ENCODE measurements around the gene ISG15. TPM values are rescaled to one million over a fixed set of nuclear protein-coding genes. Genes with fewer than 3 reads are reported as not detected.
"Not testable (repeated sequence)": the region's sequence is repeated elsewhere in the genome, so short reads cannot be mapped to it uniquely, and the experiment has no call there.

ISG15 gene
- total RNA-seq, 1 donor from 2014 or later, result 518 TPM

DNA sequence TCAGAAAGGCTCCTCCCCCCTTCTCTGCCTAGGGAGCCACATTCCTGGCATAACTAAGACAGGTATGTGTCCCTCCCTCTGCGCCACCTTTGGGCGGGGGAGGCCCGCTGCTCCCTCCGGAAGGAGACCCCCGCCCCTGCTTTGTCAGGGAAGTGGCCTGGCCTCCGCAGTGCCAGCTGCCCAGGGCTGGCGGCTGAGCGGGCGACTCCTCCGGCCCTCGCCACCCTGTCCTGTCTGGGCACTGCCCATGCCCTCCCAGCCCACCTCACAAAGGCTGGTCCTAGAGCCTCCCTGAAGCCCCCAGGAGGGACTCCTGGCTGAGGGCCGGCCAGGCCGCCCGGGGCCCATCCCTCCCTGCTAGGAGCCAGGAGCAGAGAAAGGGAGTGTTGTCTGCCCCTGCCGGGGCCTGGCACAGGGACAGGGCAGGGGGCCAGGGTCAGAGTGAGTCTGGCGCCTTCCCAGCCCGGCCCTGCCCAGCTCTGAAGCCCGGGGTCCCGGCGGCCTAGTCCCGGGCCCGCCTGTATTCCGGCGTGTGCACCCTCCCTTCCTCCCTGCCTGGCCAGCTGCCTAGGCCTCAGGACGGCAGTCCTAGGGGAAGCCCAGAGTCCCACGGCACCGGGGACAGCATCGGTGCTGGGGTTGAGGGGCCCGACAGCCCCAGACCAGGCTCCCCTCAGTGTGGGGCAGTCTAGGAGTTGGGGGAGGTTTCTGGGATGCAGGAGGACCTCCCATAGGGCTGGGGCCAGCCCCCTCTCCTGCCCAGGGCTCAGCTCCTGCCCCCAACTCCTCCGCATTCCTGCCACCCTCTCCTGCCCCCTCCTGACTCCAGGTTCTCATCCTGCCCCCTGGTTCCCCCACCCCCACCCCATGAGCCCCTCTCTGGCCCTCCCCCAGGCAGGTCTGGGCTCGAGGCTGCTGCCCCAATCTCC lies 11.7 kb downstream of the ISG15 start:
- DNase-seq (ENCODE audit: extremely low read depth, low read depth, low spot score), result no peak

DNA sequence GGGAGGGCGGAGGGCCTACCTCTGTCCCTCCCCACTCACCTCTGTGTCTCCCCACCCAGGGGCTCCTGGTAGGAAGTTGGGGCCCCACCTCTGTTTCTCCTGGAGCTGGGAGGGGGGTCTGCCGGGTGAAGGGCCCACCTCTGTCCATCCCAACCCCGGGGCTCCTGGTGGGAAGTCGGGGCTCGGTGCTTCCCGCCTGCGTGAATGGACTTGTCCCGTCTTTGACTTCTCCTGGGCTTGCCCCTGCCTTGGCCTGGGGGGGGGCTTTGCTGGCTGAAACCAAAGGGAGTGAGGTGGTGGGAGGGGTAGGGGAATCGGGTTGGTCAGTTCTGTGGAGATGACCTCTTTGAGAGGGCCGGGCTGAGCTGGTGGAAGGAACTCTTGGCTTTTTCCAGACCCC lies 12.4 kb downstream of the ISG15 start:
- no peak for DNase-seq (ENCODE audit: extremely low read depth, low read depth, low spot score)

DNA sequence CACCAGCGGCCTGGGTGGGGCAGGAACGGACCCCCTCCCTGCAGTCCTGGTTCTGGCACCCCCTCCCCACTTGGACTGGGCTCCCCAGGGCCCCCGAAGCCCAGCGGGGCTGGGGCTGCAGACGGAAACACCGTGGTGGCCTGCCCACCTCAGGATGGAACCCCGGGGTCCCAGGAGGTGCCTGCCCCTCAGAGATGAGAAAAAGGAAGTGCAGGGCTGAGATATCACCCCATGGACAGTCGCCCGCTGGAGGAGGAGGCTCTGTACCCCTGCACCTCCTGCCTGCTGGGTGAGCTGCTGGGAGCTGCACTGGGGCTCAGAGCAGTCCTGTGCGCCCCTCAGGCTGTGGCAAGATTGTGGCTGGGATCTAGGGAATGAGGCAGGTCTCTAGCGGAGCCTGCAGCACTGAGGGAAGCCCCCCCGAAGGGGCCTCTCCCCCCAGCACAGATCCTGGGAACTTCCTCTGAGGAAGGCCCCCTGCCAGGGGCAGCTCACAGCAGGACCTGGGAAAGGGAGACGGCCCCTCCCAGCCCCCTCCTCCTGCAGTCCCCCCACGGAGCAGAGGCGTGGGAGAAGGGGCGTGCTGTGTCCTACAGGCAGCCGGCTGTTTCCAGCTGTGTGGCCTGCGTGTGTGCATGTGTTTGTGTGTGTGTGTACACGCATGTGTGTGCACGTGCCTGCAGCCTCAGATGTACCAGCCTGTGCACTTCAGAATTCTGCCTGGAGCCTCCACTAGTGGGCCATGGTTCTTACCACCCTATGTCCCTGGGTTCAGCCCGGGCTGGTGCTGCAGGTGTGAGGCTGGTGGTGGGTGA lies 13.5 kb downstream of the ISG15 start:
- DNase-seq (ENCODE audit: extremely low read depth, low read depth, low spot score), result no peak

DNA sequence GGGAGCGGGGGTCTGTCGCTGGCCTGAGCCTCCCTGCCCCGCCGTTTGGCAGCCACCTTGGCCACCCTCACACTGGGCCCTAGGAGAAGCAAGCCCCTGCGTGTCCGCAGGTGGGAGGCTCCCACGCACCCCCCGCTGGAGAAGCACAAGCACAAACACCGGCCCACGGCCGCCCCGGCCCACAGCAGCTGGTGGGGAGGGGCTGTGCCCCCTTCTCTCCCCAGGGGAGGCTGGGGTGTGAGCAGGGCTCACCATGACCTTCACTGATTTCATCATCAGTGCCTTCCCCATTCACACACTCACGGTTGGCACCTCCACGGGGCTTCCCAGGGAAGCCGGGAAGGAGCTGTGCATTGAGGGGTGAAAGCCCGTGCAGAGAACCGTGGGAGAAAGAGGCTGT lies 14.5 kb downstream of the ISG15 start:
- no peak for DNase-seq (ENCODE audit: extremely low read depth, low read depth, low spot score)

DNA sequence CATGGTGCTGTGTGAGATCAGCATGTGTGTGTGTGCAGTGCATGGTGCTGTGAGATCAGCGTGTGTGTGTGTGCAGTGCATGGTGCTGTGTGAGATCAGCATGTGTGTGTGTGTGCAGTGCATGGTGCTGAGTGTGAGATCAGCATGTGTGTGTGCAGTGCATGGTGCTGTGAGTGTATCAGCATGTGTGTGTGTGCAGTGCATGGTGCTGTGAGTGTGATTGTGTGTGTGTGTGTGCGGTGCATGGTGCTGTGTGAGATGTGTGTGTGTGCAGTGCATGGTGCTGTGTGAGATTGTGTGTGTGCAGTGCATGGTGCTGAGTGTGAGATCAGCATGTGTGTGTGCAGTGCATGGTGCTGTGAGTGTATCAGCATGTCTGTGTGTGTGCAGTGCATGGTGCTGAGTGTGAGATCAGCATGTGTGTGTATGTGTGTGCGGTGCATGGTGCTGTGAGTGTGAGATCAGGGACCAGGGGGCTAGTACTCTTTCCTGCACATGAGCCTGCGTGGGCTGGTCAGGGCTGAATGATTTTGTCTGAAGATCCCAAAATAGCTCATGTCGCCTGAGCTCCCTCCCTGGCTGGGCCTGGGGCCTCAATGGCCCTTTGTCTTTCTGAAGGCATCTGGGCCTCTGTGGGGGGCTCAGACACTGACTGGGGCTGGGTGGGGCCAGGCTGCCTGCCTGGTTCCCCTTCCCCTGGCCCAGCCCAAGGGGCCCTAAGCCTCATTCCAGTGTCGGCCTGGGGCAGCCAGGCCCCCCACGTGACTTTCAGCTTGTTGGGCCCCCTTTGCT lies 17.8 kb downstream of the ISG15 start:
- DNase-seq (ENCODE audit: extremely low read depth, low read depth, low spot score), result not testable (repeated sequence)

DNA sequence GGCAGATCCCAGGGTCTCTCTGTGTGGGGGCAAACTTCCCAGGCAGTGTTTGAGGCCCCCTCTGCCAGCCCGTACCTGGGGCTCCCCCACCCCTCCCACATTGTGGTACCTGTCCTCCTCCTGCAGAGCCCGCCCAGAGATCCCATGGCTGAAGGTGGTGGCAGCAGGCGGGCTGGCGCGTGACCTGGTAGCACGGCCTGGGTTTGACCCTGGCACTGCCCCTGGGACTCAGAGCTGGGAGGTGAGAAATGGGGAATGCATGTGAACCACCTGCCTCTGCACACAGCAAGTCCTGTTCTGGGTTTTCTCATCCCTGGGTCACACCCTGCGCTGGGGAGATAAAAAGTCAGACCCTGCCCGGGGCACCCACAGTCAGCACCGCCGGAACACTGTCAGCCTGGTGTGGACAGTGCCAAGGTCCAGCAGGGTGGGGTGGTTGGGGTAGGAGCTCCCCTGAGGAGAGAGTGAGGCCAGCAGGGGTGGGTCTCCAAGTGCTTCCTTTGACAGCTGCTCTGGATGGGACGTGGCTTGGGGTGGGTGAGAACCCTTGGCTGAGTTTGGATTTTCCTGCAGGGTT lies 18.4 kb downstream of the ISG15 start:
- no peak for DNase-seq (ENCODE audit: extremely low read depth, low read depth, low spot score)

DNA sequence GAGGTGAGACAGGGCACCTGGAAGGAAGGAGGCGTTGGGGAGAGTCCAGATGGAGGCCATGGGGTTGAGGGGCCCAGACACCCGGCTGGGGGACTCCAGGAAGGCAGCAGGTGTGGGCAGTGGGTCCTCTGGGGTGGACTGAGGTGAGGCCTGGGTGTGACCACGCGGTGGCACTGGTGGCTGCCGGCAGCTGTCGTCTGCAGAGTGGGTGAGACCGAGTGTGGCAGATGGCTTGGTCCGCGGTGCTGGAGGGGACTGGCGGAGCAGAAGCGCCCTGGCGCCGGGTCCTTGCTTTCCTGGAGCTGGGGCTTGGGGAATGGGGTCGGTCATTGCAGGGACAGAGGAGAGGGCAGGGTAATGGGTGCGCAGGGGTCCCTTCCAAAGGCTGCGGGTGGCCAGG lies 19.1 kb downstream of the ISG15 start:
- no peak for DNase-seq (ENCODE audit: extremely low read depth, low read depth, low spot score)

DNA sequence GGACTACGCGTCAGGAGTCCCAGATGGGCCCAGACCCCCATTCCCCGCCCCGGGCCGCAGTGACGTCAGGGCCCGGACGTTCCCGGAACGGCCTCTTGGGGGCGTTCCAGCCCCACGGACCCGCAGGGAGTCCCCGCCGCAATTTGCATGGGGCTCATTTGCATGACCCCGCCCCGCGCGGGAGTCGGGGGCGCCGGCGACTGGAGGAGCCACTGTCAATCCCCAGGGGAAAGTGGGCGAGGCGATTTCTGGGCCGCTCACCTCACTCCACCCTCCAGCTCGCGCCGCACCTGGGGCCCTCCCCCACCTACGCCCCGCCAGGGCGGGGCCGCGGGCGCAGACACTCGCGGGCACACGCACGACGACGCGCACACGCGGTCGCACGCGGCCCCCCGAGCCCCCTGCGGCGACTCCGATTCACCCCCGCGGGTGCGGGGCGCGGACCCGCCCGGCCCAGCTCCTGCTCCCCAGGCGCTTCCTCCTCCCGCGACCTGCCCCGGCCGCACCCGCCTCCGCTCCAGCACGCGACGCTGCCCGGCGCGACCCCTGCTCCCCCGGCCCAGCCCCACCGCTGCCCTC lies 19.8 kb downstream of the ISG15 start:
- DNase-seq (ENCODE audit: extremely low read depth, low read depth, low spot score), result no peak

DNA sequence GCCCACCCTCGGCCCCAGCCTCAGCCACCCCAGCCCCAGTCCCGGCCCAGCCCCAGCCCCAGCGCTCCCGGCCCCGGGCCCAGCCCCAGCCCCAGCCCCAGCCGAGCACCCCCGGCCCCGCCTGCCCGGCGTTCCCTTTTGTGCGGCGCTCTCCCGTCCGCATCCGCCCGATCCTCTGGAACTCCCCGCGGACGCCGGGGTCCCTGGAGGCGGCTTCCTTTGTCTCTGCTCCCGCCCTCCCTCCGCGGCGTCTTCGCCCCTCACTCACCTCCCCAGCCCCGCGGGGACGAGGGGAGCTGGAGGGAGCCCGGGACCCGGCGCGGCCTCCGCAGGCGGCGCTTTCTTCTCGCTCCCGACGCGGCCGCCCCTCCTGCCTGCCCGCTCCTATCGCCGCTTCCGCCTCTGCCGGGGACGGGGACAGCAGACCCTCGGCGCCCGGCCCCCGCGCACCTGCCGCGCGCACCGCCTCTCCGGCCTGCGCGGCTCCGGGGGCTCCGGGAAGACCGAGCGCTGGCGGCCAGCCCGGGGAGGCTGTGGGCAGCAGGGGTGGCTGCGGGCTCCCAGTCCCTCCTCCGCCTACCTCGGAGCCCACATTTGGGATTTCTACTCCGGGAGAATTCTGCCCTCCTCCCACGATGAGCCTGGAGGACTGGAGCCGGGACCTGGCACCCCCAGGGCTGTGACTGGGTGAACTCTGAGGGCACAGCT lies 20.6 kb downstream of the ISG15 start:
- no peak for DNase-seq (ENCODE audit: extremely low read depth, low read depth, low spot score)

DNA sequence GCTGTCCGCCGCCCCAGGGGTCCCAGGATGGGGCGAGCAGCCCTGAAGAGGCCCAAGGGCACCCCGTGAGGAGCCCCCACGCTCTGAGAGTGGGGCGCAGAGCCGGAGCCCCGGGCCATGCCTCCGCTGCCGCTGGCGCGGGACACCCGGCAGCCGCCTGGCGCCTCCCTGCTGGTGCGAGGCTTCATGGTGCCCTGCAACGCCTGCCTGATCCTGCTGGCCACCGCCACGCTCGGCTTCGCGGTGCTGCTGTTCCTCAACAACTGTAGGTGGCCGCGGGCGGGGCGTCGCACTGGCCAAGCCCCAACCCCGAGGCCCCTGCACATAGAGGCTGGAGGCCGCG lies 21.1 kb downstream of the ISG15 start:
- no peak for DNase-seq (ENCODE audit: extremely low read depth, low read depth, low spot score)

DNA sequence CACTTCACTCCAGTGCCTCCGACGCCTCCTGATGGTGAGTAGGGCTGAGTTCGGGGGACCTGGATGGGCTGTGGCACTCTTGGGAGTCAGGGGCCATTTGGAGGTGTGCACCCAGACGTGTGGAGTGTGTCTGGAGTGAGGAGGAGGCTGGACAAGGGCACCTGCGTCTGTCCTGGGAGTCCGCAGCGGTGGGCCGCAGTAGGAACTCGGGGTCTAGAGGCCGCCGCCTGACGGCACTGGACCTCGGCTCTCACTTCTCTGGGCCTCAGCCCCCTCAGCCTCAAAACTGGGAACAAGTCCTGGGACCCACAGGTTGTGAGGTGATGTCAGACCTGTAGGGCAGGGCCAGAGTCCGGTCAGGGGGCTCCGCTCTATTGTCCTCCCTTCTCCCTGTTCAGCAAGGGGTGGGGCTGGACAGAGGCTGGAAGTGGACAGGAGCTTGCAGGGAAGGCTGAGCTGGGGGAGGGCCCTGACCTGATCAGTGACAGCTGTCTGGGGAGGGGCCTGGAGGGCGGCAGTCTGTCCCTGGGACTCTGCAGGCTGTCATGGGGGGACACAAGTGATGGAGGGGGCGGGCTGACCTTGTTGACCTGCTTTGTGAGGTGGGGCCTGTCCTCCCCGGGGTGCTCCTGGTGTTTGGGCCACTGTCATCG lies 22.1 kb downstream of the ISG15 start:
- DNase-seq (ENCODE audit: extremely low read depth, low read depth, low spot score), result no peak

DNA sequence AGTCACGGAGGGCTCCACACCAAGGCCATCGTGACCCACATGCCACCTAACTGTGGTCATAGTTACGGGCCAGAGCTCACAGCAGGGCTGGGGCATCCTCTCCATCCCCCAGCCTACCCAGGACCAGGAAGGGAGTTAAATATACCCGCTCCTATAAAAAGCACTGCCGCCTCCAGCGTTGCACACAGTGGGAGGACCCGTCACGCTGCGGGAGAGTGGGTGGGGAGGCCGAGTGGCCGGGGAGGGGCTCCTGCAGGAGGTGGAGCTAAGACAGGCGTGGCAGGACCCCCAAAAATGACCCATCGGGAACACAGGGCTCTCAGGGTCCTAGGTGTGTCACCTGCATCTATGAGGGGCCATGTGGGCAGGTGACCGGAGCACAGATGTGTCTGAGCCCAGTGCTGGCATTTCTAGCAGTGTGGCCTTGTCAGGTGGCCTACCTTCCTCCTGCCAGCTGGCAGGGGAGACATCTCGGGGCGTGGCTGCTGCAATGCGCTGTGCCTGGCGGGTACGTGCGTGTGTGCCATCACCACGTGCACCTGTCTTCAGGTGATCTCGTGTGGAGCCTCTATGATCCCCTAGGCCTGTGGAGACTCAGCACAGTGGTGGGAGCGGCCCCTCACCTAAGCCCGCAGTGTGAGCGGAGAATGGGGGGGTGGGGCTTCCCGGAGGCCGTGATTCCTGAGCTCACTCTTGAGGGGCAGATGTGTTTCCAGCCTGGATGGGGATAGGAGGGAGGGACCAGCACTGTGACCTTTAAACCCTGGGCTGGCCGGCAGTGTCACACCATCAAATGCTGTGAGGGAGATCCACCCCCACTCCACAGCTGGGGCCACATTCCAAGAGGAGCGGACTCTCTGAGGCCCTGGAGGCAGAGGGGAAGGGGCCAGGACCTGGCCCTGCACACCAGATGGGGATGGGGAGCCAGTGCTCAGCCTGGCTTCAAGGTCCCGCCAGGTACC lies 24.4 kb downstream of the ISG15 start:
- no peak for DNase-seq (ENCODE audit: extremely low read depth, low read depth, low spot score)

DNA sequence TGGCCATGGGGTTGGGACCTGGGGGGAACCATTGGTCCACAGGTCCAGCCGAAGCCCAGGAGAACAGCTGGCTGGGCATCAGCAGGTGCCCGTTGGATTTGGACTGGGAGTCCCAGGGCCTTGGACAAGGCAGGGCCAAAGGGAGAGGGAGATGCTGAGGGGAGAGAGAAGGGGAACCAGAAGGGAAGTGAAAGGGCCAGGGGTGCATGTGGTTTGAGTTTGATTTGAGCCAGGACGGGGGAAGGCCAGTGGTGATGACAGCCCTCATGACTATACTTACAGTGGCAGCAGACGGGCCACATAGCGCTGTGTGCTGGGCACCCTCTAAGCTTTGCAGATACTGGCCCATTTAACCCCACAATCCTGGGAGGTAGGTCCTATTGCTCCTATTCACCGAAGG lies 25.4 kb downstream of the ISG15 start:
- no peak for DNase-seq (ENCODE audit: extremely low read depth, low read depth, low spot score)

DNA sequence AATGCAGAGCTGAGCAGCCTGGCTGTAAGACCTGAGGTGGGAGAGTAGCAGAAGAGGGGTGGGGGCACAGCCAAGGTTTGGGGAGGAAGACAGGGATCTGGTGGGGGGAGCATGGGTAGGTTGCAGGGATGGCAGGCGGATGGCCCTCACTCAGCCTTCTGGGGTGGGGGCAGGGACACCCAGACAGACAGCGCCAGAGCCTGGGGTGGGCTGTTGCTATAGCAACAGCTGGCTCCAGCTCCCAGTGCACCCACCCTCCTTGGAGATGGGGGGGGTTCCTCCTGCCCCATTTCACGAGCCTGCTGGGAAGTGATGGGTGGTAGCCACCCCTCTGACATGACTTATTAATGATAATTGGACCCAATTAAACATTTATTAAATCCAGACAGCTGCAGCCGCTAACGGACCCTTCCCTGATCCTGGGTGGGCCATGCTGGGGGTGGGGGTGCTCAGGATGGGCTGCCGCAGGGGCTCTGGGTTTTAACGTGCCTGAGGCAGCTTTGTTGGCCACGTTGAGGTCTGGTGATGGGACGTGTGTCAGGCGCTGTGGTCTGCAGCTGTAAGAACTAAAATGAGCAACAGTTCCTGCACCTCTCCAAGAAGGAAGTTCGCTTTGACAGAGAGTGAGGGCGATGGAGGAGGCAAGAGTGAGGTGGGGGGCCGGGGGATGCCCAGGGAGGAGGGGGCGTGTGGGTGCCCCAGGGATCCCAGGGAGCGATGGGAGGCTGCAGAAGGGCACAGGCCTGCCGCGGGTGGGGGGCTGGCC lies 26.0 kb downstream of the ISG15 start:
- DNase-seq (ENCODE audit: extremely low read depth, low read depth, low spot score), result no peak

DNA sequence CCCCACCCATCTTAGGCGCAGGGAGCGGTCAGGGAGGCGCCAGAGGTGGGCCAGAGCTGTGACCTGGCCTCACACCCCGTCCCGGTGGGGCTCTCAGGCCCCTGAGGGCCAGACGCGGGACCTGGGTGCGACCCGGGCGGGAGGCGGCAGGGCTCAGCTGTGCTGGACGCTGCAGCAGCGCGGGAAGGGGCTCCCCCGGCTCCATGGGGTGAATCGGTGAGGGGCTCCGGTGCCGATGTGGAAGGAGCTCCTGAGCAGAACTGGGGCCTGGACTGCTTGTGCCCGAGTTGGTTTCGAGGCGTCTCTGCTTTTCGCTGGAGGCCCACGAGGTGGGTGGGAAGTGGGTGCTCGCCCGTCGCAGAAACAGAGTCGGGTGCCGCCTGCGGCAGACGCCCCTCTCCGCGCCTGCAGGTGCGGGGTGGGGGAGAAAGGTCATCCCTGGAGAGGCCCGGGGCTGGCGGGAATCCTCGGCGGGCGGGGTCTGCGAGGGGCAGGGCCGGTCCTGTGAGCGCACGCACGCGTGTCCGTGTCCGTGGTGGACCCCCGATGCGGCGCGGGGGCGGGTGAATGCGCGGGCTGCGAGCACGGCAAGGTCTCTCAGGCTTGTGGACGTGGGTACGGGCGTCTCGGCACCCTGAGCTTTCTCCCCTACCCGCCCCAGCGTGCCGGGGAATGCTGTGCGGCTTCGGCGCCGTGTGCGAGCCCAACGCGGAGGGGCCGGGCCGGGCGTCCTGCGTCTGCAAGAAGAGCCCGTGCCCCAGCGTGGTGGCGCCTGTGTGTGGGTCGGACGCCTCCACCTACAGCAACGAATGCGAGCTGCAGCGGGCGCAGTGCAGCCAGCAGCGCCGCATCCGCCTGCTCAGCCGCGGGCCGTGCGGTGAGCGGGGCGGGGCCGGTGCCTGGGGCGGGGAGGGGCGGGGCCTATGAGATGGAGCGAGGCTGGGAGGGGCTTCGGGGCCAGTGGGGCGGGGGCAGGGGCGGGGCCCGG lies 27.0 kb downstream of the ISG15 start:
- no peak for DNase-seq (ENCODE audit: extremely low read depth, low read depth, low spot score)

DNA sequence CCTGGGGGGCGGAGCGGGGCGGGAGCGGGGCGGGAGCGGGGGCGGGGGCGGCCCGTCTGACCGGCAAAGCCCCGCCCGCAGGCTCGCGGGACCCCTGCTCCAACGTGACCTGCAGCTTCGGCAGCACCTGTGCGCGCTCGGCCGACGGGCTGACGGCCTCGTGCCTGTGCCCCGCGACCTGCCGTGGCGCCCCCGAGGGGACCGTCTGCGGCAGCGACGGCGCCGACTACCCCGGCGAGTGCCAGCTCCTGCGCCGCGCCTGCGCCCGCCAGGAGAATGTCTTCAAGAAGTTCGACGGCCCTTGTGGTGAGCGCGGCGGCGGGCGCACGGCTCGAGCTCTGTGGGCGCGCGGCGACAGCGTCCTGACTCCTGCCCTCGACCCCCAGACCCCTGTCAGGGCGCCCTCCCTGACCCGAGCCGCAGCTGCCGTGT lies 27.8 kb downstream of the ISG15 start:
- no peak for DNase-seq (ENCODE audit: extremely low read depth, low read depth, low spot score)
